Activated naive CD8-positive, alpha-beta T cell treated with anti-CD3 and anti-CD28 coated beads, Interleukin-2, amount 50 U/mL, for 24 hours (primary cell): ENCODE measurements around the gene SOX1.

ENCODE experiments used
- ATAC-seq: fragments of 150-1000 bp; cut with Tn5 transposase; one replicate; pipeline ENCODE4 v1.10.0; 2021
- DNase-seq: peaks from one replicate; pipeline ENCODE4 v3.0.0; 2021
- H3K27ac Mint-ChIP-seq: one replicate; pipeline ENCODE4 v1.8.0; 2021; ENCODE audit warnings: mild to moderate bottlenecking, mixed read lengths
- H3K27me3 Mint-ChIP-seq: one replicate; pipeline ENCODE4 v1.8.0; 2021; ENCODE audit warnings: mixed read lengths
- H3K36me3 Mint-ChIP-seq: one replicate; pipeline ENCODE4 v1.8.0; 2021; ENCODE audit warnings: low read depth, mixed read lengths
- H3K4me1 Mint-ChIP-seq: one replicate; pipeline ENCODE4 v1.8.0; 2021; ENCODE audit warnings: mixed read lengths
- H3K4me3 Mint-ChIP-seq: one replicate; pipeline ENCODE4 v1.8.0; 2021; ENCODE audit warnings: mild to moderate bottlenecking, moderate library complexity, mixed read lengths
- H3K9me3 Mint-ChIP-seq: one replicate; pipeline ENCODE4 v1.8.0; 2021; ENCODE audit warnings: mixed read lengths

Gene SOX1

DNA sequence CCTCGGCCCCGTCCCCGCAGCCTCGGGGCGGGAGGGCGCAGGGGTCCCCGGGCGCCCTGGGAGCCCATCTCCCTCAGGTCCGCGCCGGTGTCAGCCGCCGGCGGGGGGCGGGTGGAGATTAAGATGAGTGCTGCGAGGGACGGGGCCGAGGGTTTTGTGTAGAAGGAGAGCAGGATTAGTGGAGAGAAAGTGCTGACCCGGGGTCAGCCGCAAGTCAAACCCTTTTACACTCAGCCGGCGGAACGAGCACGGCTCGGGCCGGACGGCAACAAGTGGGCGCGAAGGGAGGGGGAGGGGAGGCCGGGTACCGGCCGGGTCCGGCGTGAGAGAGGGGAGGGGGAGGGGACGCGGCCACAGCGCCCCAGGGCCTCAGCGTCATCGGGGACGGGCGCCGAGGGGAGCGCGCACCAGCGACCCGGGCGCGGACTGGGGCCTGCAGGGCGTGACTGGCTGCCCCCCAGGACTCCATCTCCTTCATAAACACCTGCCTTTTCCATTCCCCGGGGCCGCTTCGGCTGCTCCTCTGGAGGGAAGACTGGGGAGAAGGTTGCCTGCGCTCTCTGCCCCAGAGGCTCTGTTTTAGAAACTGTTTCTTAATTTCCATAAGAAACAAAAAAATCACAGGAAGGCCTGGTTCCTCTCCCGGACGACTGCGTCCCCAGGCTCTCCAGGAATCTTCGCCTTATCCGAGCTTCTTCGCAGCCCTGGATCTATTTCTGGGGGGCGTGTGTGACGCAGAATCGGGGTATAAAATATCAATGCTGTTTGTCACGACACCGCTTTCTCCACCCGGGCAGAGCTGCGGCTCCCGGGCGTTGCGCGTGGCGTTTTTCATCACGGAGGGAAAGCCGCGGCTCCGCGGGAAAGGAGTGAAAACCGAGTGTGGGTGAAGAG is 6.5 kb downstream of the SOX1 start:
- no peak overlapping the region for H3K4me3 Mint-ChIP-seq
- H3K4me1 Mint-ChIP-seq = peaks cover 8% of the 10 kb centered on the region
- H3K27me3 Mint-ChIP-seq = peaks cover 70% of the 10 kb centered on the region
- H3K27ac Mint-ChIP-seq = no peak overlapping the region
- DNase-seq (no peak), ATAC-seq (no peak)
- H3K9me3 Mint-ChIP-seq = peaks cover 16% of the 10 kb centered on the region
- peaks cover 13% of the 10 kb centered on the region for H3K36me3 Mint-ChIP-seq

DNA sequence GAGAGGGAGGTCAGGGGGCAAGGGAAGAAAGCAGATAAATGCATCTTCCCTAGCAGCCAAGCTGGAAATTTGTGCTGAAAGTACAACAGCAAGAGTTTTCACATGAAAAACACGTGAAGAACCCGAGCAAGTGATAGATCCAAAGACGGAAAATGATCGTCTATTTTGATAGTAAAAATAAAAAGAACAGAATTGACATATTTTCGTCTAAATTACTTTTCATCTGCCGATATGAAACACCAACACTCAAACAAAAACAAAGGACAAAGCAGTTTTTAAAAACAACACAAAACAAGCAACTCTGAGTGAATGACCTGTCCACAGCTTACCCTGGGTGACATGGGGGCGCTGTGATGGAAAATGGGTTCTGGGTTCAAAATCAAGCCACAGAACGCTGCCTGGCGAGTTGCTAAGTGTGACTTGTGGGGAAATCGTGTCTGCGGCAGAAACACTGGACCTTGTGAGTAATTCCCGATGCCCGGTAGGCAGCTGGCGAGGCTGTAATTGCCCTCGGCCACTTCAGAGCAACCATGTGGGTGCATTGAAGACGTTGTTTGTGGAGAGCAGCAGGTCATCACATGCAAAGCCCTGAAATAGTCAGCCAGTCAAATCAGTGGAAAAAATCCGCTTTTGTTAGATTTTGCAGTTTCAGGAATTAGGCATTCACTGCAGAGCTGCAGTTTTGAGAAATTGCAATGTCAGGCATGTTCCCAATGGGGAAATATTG is 7.4 kb downstream of the SOX1 start:
- peaks cover 13% of the 10 kb centered on the region for H3K9me3 Mint-ChIP-seq
- H3K27me3 Mint-ChIP-seq = peaks cover 65% of the 10 kb centered on the region
- H3K4me3 Mint-ChIP-seq = no peak overlapping the region
- DNase-seq = no peak
- H3K36me3 Mint-ChIP-seq = peaks cover 9% of the 10 kb centered on the region
- no peak for ATAC-seq
- H3K27ac Mint-ChIP-seq = no peak overlapping the region
- peaks cover 4% of the 10 kb centered on the region for H3K4me1 Mint-ChIP-seq

DNA sequence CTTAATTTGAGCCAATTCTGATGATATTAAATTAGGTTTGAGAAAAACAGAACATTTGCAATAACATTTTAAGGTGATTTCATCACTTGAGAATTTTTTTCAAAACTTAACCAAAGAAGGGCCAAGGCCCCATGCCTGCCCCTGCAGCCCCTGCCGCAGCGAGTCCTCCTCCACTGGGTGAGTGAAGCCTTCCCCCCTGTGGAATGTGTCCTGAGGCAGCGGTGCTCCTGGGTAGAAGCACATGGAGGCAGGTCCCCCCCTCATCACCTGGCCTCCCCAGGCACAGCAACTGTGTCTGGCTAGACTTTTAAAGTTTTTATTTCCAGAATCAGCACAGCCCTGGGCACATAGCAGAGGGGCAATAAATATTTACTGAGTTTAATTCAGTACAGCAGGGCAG is 10.8 kb downstream of the SOX1 start:
- no peaks in the 10 kb centered on the region for H3K36me3 Mint-ChIP-seq
- ATAC-seq = no peak
- no peaks in the 10 kb centered on the region for H3K4me1 Mint-ChIP-seq
- no peak overlapping the region for H3K27ac Mint-ChIP-seq
- H3K9me3 Mint-ChIP-seq = peaks cover 4% of the 10 kb centered on the region
- peaks cover 46% of the 10 kb centered on the region for H3K27me3 Mint-ChIP-seq
- no peak for DNase-seq
- no peak overlapping the region for H3K4me3 Mint-ChIP-seq

DNA sequence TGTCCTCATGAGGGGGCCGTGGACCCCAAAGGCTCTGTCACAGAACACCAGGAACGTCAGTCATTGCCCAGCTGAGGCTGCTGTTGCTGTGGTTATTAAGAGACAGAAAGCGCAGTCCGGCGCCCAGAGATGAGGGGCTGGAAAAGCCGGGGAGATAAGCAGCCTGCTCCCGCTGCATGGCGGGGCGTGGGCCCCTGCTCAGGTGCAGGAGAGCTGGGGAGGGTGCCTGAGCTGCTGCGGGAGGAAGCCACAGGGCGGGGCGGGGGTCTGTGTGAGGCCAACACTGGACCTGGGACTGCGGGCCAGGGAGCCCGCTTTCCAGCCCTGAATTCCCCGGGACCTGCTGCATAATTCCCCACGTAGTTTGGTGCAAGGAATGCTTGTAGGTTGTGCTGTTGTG is 11.3 kb downstream of the SOX1 start:
- Mint-ChIP-seq H3K27ac (no peak overlapping the region), H3K27me3 (peaks cover 45% of the 10 kb centered on the region), H3K9me3 (peaks cover 9% of the 10 kb centered on the region), H3K36me3 (no peaks in the 10 kb centered on the region), H3K4me1 (no peaks in the 10 kb centered on the region), H3K4me3 (no peak overlapping the region)
- ATAC-seq (no peak), DNase-seq (no peak)

DNA sequence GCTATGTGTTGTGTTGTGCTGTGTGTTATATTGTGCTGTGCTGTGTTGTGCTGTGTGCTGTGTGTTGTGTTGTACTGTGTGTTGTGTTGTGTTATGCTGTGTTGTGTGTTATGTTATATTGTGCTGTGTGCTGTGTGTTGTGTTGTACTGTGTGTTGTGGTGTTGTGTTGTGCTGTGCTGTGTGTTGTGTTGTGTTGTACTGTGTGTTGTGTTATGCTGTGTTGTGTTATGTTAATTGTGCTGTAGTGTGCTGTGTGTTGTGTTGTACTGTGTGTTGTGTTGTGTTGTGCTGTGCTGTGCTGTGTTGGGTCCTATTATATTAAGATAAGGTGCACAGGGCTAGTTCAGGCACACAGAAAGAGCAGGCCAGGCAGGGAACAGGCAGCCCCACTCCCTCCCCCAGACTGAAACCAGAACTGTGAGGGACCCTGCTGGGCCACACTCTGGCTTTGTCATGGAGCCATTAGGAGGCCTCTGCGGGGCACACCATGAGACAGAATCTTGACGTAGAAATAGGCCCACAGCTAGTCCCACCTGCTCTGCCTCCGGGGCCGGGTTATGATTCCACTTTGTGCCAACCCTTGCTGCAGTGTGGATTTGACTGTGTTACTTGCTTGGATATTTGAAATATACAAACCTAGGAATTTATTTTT is 12.1 kb downstream of the SOX1 start:
- Mint-ChIP-seq H3K4me3 (no peak overlapping the region), H3K27ac (no peak overlapping the region), H3K9me3 (peaks cover 17% of the 10 kb centered on the region), H3K27me3 (peaks cover 39% of the 10 kb centered on the region), H3K4me1 (no peaks in the 10 kb centered on the region), H3K36me3 (no peaks in the 10 kb centered on the region)
- DNase-seq (no peak), ATAC-seq (no peak)

DNA sequence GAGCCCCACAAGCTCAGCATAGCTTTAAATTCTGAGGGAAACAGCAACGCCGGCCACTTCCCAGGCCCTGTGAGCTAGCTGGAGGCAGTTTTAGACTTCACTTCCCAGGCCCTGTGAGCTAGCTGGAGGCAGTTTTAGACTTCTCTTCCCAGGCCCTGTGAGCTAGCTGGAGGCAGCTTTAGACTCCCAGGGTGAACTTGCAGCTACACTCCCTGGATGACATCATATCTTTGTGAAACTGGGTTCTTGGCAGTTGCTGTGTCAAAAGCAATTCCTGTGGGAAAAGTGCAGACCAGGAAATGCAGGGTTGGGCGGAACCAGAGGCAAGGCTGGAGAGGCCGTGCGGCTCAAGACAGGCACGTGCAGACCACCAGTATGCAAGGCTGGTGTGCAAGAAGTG is 12.7 kb downstream of the SOX1 start:
- no peak overlapping the region for H3K27ac Mint-ChIP-seq
- H3K36me3 Mint-ChIP-seq = no peaks in the 10 kb centered on the region
- H3K27me3 Mint-ChIP-seq = peaks cover 32% of the 10 kb centered on the region
- H3K9me3 Mint-ChIP-seq = peaks cover 24% of the 10 kb centered on the region
- ATAC-seq (no peak), DNase-seq (no peak)
- H3K4me3 Mint-ChIP-seq = no peak overlapping the region
- no peaks in the 10 kb centered on the region for H3K4me1 Mint-ChIP-seq

DNA sequence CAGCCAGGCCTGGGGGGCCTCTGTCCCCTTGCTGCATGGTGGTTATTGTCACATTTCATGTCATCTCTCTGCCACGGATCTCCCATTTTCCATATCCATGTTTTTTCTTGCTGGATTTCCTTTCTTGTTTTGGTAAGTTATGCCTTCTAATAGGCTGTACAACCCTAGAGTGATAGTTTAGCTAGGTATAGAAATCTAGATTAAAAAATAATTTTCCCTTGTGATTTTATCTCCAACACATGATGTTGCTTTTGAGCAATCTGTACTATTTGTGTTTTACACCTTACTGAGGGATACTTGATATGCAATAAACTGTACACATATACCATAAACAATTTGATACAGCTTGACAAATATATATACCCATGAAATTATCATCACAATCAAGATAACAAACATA is 17.0 kb downstream of the SOX1 start:
- H3K36me3 Mint-ChIP-seq = peaks cover 2% of the 10 kb centered on the region

DNA sequence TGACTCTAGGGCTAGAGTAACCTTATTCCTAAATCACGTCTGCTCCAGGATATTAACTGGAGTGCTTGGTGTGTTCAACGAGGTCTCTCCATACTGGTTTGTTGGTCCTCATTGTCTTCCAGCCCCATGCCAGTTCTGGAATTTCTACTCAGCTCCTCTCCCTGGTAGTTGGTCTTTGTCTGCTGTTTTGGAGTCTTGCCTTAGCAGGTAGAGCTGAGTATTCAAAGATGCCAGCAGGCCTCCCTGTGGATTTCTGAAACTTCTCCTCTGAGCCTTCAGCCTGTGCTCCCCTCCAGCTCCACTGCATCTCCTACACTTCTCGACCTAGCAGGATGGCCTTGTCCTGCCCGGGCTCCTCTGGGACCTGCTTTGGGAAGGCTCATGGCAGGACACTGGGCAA is 25.5 kb downstream of the SOX1 start:
- Mint-ChIP-seq H3K27me3 (peaks cover 22% of the 10 kb centered on the region), H3K4me3 (no peak overlapping the region), H3K27ac (no peak overlapping the region), H3K36me3 (no peaks in the 10 kb centered on the region), H3K4me1 (no peaks in the 10 kb centered on the region), H3K9me3 (no peaks in the 10 kb centered on the region)
- no peak for ATAC-seq
- no peak for DNase-seq

More for the DNA sequence above, 17.0 kb downstream of the SOX1 start:
- Mint-ChIP-seq H3K9me3 (peaks cover 36% of the 10 kb centered on the region), H3K4me3 (no peak overlapping the region), H3K4me1 (no peaks in the 10 kb centered on the region), H3K27ac (no peak overlapping the region), H3K27me3 (peaks cover 22% of the 10 kb centered on the region)
- DNase-seq (no peak), ATAC-seq (no peak)

DNA sequence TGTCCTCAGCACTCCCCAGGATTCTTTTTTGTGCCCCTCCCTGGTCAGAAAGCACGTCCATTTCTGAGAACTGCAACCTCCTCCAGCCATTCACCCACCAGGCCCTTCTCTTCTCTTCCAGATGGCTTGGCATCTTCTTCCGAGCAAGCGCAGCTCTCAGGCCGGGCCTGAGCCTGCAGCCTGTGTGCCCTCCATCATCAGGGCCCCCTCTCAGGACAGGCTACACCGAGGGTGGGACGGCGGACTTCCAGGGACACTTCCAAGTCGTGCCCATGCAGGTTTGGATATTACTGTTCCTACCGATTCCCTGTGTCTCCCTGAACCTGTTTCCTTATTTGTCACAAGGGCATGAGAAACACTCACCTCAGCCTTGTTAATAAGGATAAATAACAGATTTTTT is 28.4 kb downstream of the SOX1 start:
- no peak overlapping the region for H3K4me3 Mint-ChIP-seq
- ATAC-seq (no peak), DNase-seq (no peak)
- H3K27ac Mint-ChIP-seq = no peak overlapping the region
- H3K4me1 Mint-ChIP-seq = no peaks in the 10 kb centered on the region
- no peaks in the 10 kb centered on the region for H3K9me3 Mint-ChIP-seq
- no peaks in the 10 kb centered on the region for H3K36me3 Mint-ChIP-seq
- H3K27me3 Mint-ChIP-seq = peaks cover 32% of the 10 kb centered on the region

DNA sequence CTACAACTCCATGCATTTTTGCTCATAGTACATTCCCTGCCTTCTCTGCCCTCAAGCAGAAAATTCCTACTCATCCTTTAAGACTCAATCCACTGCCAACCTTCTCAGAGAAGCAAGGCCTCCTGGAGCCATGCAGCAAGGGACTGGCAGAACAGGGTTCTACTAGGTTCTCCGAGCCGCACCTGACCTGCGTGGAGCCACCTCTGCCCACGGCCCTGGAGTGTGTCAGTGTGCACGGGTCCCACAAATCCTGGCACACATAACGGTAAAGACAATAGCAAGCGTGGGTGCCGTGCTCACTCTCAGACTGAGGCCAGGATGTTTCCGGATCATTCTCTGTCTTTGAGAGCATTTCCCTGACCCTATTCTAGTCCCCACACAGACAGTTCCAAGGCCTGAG is 30.0 kb downstream of the SOX1 start:
- no peaks in the 10 kb centered on the region for H3K36me3 Mint-ChIP-seq
- H3K4me1 Mint-ChIP-seq = no peaks in the 10 kb centered on the region
- peaks cover 42% of the 10 kb centered on the region for H3K27me3 Mint-ChIP-seq
- H3K27ac Mint-ChIP-seq = no peak overlapping the region
- no peak overlapping the region for H3K4me3 Mint-ChIP-seq
- no peaks in the 10 kb centered on the region for H3K9me3 Mint-ChIP-seq
- ATAC-seq (no peak), DNase-seq (no peak)

DNA sequence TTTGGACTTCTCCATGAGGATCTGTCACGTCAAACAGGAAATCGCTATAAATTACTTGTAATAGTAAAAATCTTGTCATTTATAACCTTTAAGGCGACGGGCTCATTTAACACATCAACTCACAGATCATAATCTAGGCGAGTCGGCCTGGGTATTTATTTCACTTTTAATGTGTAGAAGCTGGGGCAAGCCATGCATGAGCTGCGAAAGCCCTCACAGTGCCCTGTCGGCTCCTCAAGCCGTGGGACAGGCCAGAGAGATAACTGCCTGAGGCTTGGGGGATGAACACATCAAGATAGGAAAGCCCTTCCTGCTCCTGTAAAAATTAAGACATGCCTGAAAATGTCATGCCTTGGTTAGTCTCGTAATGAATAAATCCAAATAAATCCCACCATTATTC is 30.8 kb downstream of the SOX1 start:
- ATAC-seq = no peak
- Mint-ChIP-seq H3K4me3 (no peak overlapping the region), H3K27me3 (peaks cover 45% of the 10 kb centered on the region), H3K9me3 (no peaks in the 10 kb centered on the region), H3K4me1 (no peaks in the 10 kb centered on the region), H3K27ac (no peak overlapping the region), H3K36me3 (no peaks in the 10 kb centered on the region)
- DNase-seq = no peak

DNA sequence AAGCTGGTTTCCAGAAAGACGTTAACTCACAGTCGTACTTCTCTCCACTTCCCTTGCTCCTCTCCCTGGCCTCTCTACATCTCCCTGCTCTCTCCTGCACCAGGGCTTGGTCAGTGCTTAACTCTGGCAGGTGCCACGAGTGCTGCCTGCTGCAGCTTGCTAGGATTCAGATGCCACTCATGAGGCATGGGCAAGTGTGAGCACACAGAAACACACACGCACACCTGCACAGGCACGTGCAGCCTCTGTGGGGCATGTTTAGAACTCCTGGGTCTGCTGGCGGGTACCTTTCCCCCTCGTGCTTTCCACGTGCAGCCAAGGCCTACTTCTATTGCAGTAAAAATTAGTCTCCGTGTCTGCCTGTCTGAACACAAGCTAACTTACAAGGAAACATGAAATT is 31.8 kb downstream of the SOX1 start:
- H3K27me3 Mint-ChIP-seq = peaks cover 50% of the 10 kb centered on the region
- H3K27ac Mint-ChIP-seq = no peak overlapping the region
- DNase-seq (no peak), ATAC-seq (no peak)
- H3K36me3 Mint-ChIP-seq = no peaks in the 10 kb centered on the region
- H3K4me1 Mint-ChIP-seq = no peaks in the 10 kb centered on the region
- no peaks in the 10 kb centered on the region for H3K9me3 Mint-ChIP-seq
- no peak overlapping the region for H3K4me3 Mint-ChIP-seq

DNA sequence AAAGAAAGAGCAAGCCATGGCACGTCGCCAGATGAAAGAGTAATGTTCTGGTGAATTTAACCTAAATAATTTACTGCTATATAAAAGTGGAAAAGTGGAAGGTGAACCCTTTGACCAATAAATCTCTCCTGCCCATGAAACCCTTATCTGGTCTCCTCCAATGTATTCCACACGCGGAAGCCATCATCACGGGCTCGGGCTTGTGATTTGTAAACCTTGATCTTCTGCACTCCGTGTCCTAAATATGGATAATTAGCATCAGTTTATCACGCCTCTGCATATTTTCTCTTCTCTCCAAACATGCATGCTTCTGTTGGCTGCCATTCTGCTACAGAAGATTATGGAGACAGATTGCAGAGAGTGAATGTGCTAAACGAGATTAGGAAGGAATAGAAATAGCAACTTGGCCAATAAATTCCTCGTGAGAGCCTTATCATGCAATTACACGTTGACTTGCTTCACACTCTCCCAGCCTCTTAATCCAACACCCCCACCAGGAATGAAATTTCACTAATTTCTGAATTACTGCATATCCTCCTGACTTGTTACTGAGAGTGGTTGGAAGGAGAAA is 34.5 kb downstream of the SOX1 start:
- H3K4me3 Mint-ChIP-seq = no peak overlapping the region
- no peaks in the 10 kb centered on the region for H3K36me3 Mint-ChIP-seq
- H3K27me3 Mint-ChIP-seq = peaks cover 63% of the 10 kb centered on the region
- ATAC-seq (no peak), DNase-seq (no peak)
- no peak overlapping the region for H3K27ac Mint-ChIP-seq
- peaks cover 1% of the 10 kb centered on the region for H3K4me1 Mint-ChIP-seq
- no peaks in the 10 kb centered on the region for H3K9me3 Mint-ChIP-seq

DNA sequence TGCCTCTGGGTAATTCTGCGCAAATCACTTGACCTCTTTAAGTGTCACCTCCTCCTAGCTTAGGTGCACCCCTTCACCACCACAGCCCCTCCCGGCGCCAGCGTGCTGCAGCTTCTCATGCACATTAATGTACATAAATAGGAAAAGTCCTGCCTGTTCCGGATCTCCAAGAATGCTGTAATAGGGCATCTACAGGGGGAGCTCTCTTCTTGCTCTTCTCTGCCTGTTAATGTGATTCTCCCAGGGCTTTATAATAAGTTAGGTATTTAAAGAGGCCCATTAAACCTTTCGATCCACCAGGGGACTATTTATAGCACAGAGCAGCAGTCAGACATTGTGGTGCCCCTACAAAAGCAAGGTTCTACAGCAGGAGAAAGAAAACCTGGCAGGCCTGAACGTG is 35.3 kb downstream of the SOX1 start:
- no peaks in the 10 kb centered on the region for H3K36me3 Mint-ChIP-seq
- peaks cover 66% of the 10 kb centered on the region for H3K27me3 Mint-ChIP-seq
- ATAC-seq (no peak), DNase-seq (no peak)
- no peaks in the 10 kb centered on the region for H3K9me3 Mint-ChIP-seq
- H3K4me3 Mint-ChIP-seq = no peak overlapping the region
- H3K4me1 Mint-ChIP-seq = peaks cover 1% of the 10 kb centered on the region
- no peak overlapping the region for H3K27ac Mint-ChIP-seq
